ENCODE results near the gene PKN1. TPM values are rescaled to one million over a fixed set of nuclear protein-coding genes. Genes with fewer than 3 reads are reported as not detected.

PKN1 gene
- total and polyA plus RNA-seq, 2 donors (not counting 1 experiment from before 2014, with no cell fraction given) = 114 to 171 TPM

- no peaks in the 10 kb centered on the region for H3K9me3 Mint-ChIP-seq (ENCODE audit: insufficient read depth)
- intact Hi-C loops (cut with micrococcal nuclease) = loop anchor here (1.0 kb wide), 2 partner anchors 24 to 46 kb away; partner anchors contain the start of gene TECR
- 16% methylated on average over 11 of the region's 19 CpGs for WGBS (ENCODE audit: insufficient coverage)
- DNase-seq (peak; percentile 70), ATAC-seq (ENCODE audit: low read depth) (peak; percentile 81)
- Histone ChIP-seq H3K27me3 (replicated peaks in 1 of 4; ENCODE audit: control extremely low read depth in 1 of 4, control insufficient read depth in 3 of 4, insufficient read depth in 4 of 4, low read length in 3 of 4) (peaks cover 0 to 4% (median 0%) of the 10 kb centered on the region in 4 experiments), H3K4me2 (replicated peaks; ENCODE audit: low read depth, low read length, poor library complexity, severe bottlenecking) (no peak overlapping the region), H3K36me3 (replicated peaks in 1 of 2; ENCODE audit: control extremely low read depth in 1 of 2, control insufficient read depth in 1 of 2, extremely low read depth in 1 of 2, insufficient read depth in 2 of 2, low read length in 1 of 2) (no peaks in the 10 kb centered on the region), H3K79me2 (ENCODE audit: control insufficient read depth, insufficient read depth, low read length) (no peaks in the 10 kb centered on the region), H3K9me3 (ENCODE audit: control extremely low read depth in 1 of 3, control insufficient read depth in 2 of 3, insufficient read depth in 1 of 3, low read length in 2 of 3) (no peaks in the 10 kb centered on the region), H3K27ac (ENCODE audit: low read length in 2 of 2) (no peak overlapping the region), H3K4me3 (ENCODE audit: control extremely low read depth in 1 of 5, extremely low read depth in 1 of 5, insufficient read depth in 1 of 5, low read depth in 2 of 5, low read length in 4 of 5) (no peak overlapping the region), H4K20me1 (ENCODE audit: control insufficient read depth, insufficient read depth, low read length, poor library complexity, severe bottlenecking) (no peaks in the 10 kb centered on the region), H3K9ac (ENCODE audit: low read length) (no peak overlapping the region), H3K4me1 (ENCODE audit: control insufficient read depth in 2 of 2, insufficient read depth in 2 of 2, low read length in 2 of 2) (no peaks in the 10 kb centered on the region), H2AFZ (ENCODE audit: insufficient read depth, low read depth, low read length, poor library complexity, severe bottlenecking) (no peak overlapping the region)
- peak overlapping the region; percentile 1 for H3K27ac Mint-ChIP-seq
- peak; percentile 78 for TF ChIP-seq CTCF (IDR thresholded peaks at IDR 0.05)
- no peak for TF ChIP-seq EZH2 (IDR thresholded peaks at IDR 0.05; ENCODE audit: borderline replicate concordance, insufficient read depth, low read depth, low read length, poor library complexity, severe bottlenecking)
- ChIA-PET CTCF (interaction anchor here (0.6 to 2.3 kb wide), 7 partner anchors 8 to 366 kb away, joined by 3 to 9 read pairs (median 6); partner anchors contain the start of gene GIPC1), POLR2A (no interaction called here)
- peaks cover 3% of the 10 kb centered on the region for H3K4me1 Mint-ChIP-seq
- H3K27me3 Mint-ChIP-seq = peaks cover 14% of the 10 kb centered on the region
- no peak overlapping the region for H3K4me3 Mint-ChIP-seq
Observed at GRCh38 chr19:14505488-14506239, 72.6 kb downstream of the PKN1 start.

Measured in B cell (primary cell).